GM12875 (cell line): ENCODE measurements around the gene GJA3.
A peak's percentile ranks its signal among the peaks of the same experiment; 100 is the strongest.

Experiments
- H3K4me3 ChIP-seq: one replicate; pipeline ENCODE4 v1.5.1; 2011; ENCODE audit warnings: low read depth, low read length, control low read depth
- TF ChIP-seq, protein P1 (sequence below): IDR thresholded peaks from 2 replicates; pipeline ENCODE4 v1.5.1; 2011; ENCODE audit warnings: low read depth, mild to moderate bottlenecking, control low read depth, inconsistent platforms, low read length, moderate library complexity, borderline replicate concordance; ENCODE audit not compliant: insufficient read depth

The GJA3 gene

DNA sequence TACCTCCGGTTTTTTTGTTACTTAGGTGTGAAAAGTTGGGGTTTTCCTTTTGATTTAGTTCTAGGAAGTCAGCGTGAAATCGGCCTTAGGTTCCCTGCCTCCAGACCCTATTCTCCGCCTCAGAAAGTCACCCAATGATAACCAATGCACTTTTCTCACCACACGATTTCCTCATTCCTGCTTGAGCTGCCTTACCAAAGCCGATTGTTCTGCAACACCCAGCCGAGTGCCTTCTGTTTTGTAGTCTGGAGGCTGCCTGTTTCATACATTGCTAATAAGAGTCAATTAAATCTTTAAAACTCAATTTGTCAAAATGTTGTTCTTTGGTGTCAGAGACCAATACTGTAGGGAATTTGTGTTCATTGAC lies 39.7 kb downstream of the GJA3 start:
- H3K4me3 ChIP-seq = no peak overlapping the region
- TF ChIP-seq, protein P1, sequence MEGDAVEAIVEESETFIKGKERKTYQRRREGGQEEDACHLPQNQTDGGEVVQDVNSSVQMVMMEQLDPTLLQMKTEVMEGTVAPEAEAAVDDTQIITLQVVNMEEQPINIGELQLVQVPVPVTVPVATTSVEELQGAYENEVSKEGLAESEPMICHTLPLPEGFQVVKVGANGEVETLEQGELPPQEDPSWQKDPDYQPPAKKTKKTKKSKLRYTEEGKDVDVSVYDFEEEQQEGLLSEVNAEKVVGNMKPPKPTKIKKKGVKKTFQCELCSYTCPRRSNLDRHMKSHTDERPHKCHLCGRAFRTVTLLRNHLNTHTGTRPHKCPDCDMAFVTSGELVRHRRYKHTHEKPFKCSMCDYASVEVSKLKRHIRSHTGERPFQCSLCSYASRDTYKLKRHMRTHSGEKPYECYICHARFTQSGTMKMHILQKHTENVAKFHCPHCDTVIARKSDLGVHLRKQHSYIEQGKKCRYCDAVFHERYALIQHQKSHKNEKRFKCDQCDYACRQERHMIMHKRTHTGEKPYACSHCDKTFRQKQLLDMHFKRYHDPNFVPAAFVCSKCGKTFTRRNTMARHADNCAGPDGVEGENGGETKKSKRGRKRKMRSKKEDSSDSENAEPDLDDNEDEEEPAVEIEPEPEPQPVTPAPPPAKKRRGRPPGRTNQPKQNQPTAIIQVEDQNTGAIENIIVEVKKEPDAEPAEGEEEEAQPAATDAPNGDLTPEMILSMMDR = no peak

GRCh38 chr13:20119960-20120359 lies 40.9 kb downstream of the GJA3 start:
- H3K4me3 ChIP-seq = no peak overlapping the region
- TF ChIP-seq, protein P1 = no peak

DNA sequence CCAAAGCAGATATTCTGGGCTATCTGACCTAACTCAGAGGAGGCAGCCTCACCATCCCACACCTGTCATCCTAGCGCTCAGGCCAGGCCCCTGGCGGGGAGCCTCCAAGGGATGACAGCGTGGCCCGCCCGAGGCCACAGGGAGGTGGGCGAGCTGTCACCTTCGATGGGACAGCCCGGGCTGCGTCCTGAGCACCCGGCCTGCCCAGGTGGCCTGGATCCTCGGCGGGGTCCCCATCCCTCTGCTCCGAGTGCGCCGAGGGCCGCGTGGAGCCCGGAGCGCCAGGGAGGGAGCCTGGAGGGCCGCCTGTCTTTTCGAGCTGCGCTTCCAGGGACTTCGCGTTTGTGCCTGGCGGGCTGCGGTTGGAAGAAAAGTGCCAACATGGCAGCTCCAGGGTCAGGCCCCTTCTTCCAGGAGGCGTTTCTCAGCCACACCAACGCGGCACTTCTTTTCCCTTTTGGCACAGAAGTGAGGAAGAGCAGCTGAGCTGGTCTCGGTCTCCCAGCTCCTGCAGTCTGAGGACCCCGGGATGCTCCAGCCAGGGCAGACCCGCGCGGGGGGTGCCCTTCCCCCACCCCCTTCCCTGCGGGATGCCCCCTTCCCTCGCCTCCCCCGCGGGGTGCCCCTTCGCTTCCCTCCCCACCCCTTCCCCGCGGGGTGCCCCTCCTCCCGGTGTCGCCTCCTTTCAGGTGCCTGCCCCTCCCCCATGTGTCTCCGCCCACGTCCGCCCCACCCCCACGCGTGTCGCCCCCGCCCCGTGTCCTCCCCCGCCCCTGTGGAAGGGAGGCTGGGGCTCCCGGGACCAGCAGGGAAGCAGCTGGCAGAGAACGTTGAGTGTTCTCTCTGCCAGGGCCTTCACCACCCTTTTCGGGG lies 42.3 kb downstream of the GJA3 start:
- TF ChIP-seq, protein P1 = no peak

GRCh38 chr13:20116213-20116612 lies 44.6 kb downstream of the GJA3 start:
- TF ChIP-seq, protein P1 = no peak
- H3K4me3 ChIP-seq = no peak overlapping the region

More for the DNA sequence above, 42.3 kb downstream of the GJA3 start:
- H3K4me3 ChIP-seq = peak overlapping the region; percentile 41

DNA sequence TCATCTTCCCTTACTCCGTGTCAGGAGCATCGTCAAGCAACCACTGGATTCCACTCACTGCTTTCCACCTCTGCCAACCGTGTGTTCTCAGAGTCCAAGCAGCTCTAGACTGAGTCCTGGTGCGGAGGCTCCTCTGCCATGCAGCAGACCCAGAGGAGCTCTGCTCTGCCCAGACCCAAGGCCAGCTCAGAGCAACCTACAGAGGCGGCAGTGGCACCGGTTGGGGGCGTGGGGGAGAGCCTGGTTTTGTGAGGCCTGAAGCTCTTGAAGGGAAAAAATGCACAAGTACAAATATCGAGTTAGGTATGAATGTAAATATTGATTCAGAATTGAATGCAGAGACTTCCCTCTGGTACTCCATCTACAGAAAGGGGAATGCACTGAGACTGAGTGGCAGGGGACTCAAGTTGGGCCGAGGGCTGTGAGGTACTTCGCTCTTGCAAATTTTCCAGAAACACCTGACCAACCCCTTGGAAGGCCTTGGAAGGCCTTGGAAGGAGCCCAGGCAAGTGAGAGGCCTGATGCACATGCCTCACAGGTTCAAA lies 46.7 kb downstream of the GJA3 start:
- TF ChIP-seq, protein P1 = no peak
- no peak overlapping the region for H3K4me3 ChIP-seq

DNA sequence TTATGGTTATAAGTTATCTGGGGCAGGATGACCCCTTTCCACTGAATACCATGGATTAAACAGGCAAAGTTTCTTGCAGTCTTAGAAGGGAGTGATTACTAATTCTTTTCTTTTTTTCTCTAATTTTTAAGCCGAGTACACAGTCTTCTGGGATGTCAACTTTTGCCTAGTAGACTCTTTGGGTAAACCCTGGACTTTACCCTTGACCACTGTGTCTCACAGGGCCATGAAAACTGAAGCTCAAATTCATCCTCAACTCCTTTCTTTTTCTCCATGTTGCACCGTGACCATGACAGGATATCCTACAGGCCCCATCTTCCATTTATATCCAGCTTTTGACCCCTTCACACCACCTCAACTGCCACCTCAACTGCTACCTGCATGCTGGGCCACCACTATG lies 51.8 kb downstream of the GJA3 start:
- no peak overlapping the region for H3K4me3 ChIP-seq
- TF ChIP-seq, protein P1 = no peak

- TF ChIP-seq, protein P1 = no peak
- no peak overlapping the region for H3K4me3 ChIP-seq
Measured at GRCh38 chr13:20106742-20107141, 54.1 kb downstream of the GJA3 start.
